Adipose tissue (tissue), 3 donors: ENCODE results near the gene ABI3BP. TPM values are rescaled to one million over a fixed set of nuclear protein-coding genes. Genes with fewer than 3 reads are reported as not detected.

ENCODE experiments used
- H3K27ac ChIP-seq: one replicate; pipeline ENCODE4 v1.5.1; 2013; ENCODE audit warnings: low read depth, low read length
- WGBS, 3 donors: extraction: QIAGEN DNeasy Blood & Tissue Kit; methylation state at CpG; one replicate each; pipeline ENCODE4 v1.1.7; 2013; 5-methylcytosine and 5-hydroxymethylcytosine counted together
- polyA plus RNA-seq, 3 donors: library from polyadenylated mRNA; stranded (reverse); fragments of 200-250 nt; gene quantifications; one replicate each; pipeline ENCODE4 v1.2.3, GENCODE V29; 2013
- donor health status: healthy with polysubstance abuse.
- donor health status: Bipolar disorder and iron deficiency.
- donor health status: healthy.

ABI3BP gene
- polyA plus RNA-seq, 3 donors: 2.4 to 16.4 (median 16.1) TPM

- 47 to 70% (median 66%) methylated on average over 2 of the region's 2 CpGs for WGBS, 3 donors
- no peak overlapping the region for H3K27ac ChIP-seq
These were observed 188.6 kb downstream of the ABI3BP start for GRCh38 chr3:100804631-100805030.

GRCh38 chr3:100803711-100804110, 189.5 kb downstream of the ABI3BP start:
- H3K27ac ChIP-seq: no peak overlapping the region

GRCh38 chr3:100802126-100802525, 191.1 kb downstream of the ABI3BP start:
- H3K27ac ChIP-seq: no peak overlapping the region
- 85 to 89% (median 89%) methylated on average over 2 of the region's 2 CpGs for WGBS, 3 donors

- WGBS, 3 donors: 60 to 84% (median 64%) methylated on average over 1 of the region's 1 CpG
- no peak overlapping the region for H3K27ac ChIP-seq
These were observed 195.2 kb downstream of the ABI3BP start for GRCh38 chr3:100798012-100798411.

- WGBS, 3 donors: 12 to 18% (median 14%) methylated on average over 2 of the region's 2 CpGs
- no peak overlapping the region for H3K27ac ChIP-seq
These were observed 196.7 kb downstream of the ABI3BP start for GRCh38 chr3:100796556-100796955.

GRCh38 chr3:100789579-100789978, 203.6 kb downstream of the ABI3BP start:
- H3K27ac ChIP-seq: no peak overlapping the region
- 92 to 96% (median 95%) methylated on average over 2 of the region's 2 CpGs for WGBS, 3 donors

- 77 to 85% (median 84%) methylated on average over 3 of the region's 3 CpGs for WGBS, 3 donors
These were observed 209.6 kb downstream of the ABI3BP start for GRCh38 chr3:100783619-100784018.

GRCh38 chr3:100782906-100783305, 210.3 kb downstream of the ABI3BP start:
- 50 to 60% (median 52%) methylated on average over 3 of the region's 3 CpGs for WGBS, 3 donors
- no peak overlapping the region for H3K27ac ChIP-seq

More at GRCh38 chr3:100783619-100784018, 209.6 kb downstream of the ABI3BP start:
- H3K27ac ChIP-seq: no peak overlapping the region

- H3K27ac ChIP-seq: no peak overlapping the region
- WGBS, 3 donors: 42 to 55% (median 48%) methylated on average over 2 of the region's 2 CpGs
These were observed 210.9 kb downstream of the ABI3BP start for GRCh38 chr3:100782348-100782747.

GRCh38 chr3:100781301-100781700, 211.9 kb downstream of the ABI3BP start:
- H3K27ac ChIP-seq: no peak overlapping the region
- 84 to 97% (median 87%) methylated on average over 2 of the region's 2 CpGs for WGBS, 3 donors

GRCh38 chr3:100780071-100780622, 213.1 kb downstream of the ABI3BP start:
- H3K27ac ChIP-seq: no peak overlapping the region
- 87 to 89% (median 88%) methylated on average over 2 of the region's 2 CpGs for WGBS, 3 donors

GRCh38 chr3:100779480-100779879, 213.7 kb downstream of the ABI3BP start:
- no peak overlapping the region for H3K27ac ChIP-seq

GRCh38 chr3:100777271-100777670, 215.9 kb downstream of the ABI3BP start:
- H3K27ac ChIP-seq: no peak overlapping the region

- H3K27ac ChIP-seq: no peak overlapping the region
- 80 to 82% (median 80%) methylated on average over 2 of the region's 2 CpGs for WGBS, 3 donors
These were observed 216.5 kb downstream of the ABI3BP start for GRCh38 chr3:100776746-100777145.

- H3K27ac ChIP-seq: no peak overlapping the region
- 82 to 96% (median 93%) methylated on average over 2 of the region's 2 CpGs for WGBS, 3 donors
These were observed 217.0 kb downstream of the ABI3BP start for GRCh38 chr3:100776097-100776729.

GRCh38 chr3:100775669-100776068, 217.6 kb downstream of the ABI3BP start:
- no peak overlapping the region for H3K27ac ChIP-seq

- H3K27ac ChIP-seq: no peak overlapping the region
- 88 to 97% (median 95%) methylated on average over 3 of the region's 3 CpGs for WGBS, 3 donors
These were observed 218.0 kb downstream of the ABI3BP start for GRCh38 chr3:100775226-100775625.

GRCh38 chr3:100769693-100770092, 223.5 kb downstream of the ABI3BP start:
- WGBS, 3 donors: 77 to 87% (median 78%) methylated on average over 3 of the region's 3 CpGs
- H3K27ac ChIP-seq: no peak overlapping the region

GRCh38 chr3:100766069-100766468, 227.2 kb downstream of the ABI3BP start:
- no peak overlapping the region for H3K27ac ChIP-seq
- 89 to 96% (median 96%) methylated on average over 2 of the region's 2 CpGs for WGBS, 3 donors

GRCh38 chr3:100765437-100765975, 227.7 kb downstream of the ABI3BP start:
- H3K27ac ChIP-seq: no peak overlapping the region
- WGBS, 3 donors: 81 to 91% (median 87%) methylated on average over 3 of the region's 3 CpGs
